ENCODE measurements around the gene ITPK1.

GRCh38 chr14:92934196-92935085, 181.3 kb downstream of the ITPK1 start:
- no peak for TF ChIP-seq CTCF (IDR thresholded peaks at IDR 0.05; ENCODE audit: extremely low read depth in 1 of 2, insufficient read depth in 1 of 2, low read depth in 1 of 2, low read length in 2 of 2)
- TF ChIP-seq EZH2 (IDR thresholded peaks at IDR 0.05; ENCODE audit: borderline replicate concordance, low read depth, low read length, severe bottlenecking), result no peak
- no peak for TF ChIP-seq MYC (IDR thresholded peaks at IDR 0.05; ENCODE audit: low read depth, low read length)
- TF ChIP-seq POLR2AphosphoS5 (IDR thresholded peaks at IDR 0.05; ENCODE audit: insufficient read depth, low read depth, low read length), result no peak
- TF ChIP-seq POLR2A (IDR thresholded peaks at IDR 0.05; ENCODE audit: low read depth, low read length), result no peak
- TF ChIP-seq FOS (IDR thresholded peaks at IDR 0.05; ENCODE audit: borderline replicate concordance, insufficient read depth, low read length), result no peak
- TF ChIP-seq MAX (IDR thresholded peaks at IDR 0.05; ENCODE audit: insufficient read depth, insufficient read length), result no peak
